MG63 (cell line): ENCODE measurements around the gene HIVEP2. TPM values are rescaled to one million over a fixed set of nuclear protein-coding genes. Genes with fewer than 3 reads are reported as not detected.

Experiments
- DNase-seq: peaks from one replicate; pipeline ENCODE4 v3.0.0-alpha.2; 2020
- H3K27me3 ChIP-seq: fragments of 250-450 bp; sonication (Bioruptor Pico); 2 replicates; pipeline ENCODE4 v1.5.1; 2020; ENCODE audit warnings: mild to moderate bottlenecking, moderate library complexity
- H3K36me3 ChIP-seq: fragments of 250-450 bp; sonication (Bioruptor Pico); 2 replicates; pipeline ENCODE4 v1.5.1; 2020; ENCODE audit warnings: mild to moderate bottlenecking, moderate library complexity
- H3K4me3 ChIP-seq: fragments of 250-450 bp; sonication (Bioruptor Pico); 2 replicates; pipeline ENCODE4 v1.5.1; 2020; ENCODE audit warnings: mild to moderate bottlenecking, moderate library complexity
- H3K9me3 ChIP-seq: fragments of 250-450 bp; sonication (Bioruptor Pico); 2 replicates; pipeline ENCODE4 v1.5.1; 2020; ENCODE audit warnings: mild to moderate bottlenecking, moderate library complexity
- total RNA-seq: library from RNA; depleted of rRNA; stranded (reverse); fragments of >200 nt; shearing (Covaris generic); gene quantifications from 2 replicates; pipeline ENCODE4 v1.2.3, GENCODE V29; 2014; ENCODE audit warnings: low replicate concordance

Gene HIVEP2
- total RNA-seq, 1 experiment from 2014 or later, result 2.4 TPM

DNA sequence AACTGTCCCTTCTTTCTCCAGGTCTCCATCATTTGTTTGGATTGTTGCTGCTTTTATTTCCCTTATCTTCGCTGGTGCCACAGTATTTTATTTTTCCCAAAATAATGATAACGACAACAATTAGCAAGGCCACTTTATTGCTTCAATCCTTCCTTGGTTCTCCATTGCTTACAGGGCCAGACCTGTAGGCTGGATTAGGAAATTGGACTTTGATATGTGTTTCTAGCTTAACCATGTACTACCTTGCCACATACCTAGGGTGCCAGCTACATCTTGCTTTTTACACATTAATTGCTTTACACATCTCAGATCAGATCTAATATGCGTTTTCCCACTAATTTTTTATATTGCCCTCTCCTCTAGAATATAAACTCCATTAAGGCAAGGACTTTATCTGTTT is 195.4 kb downstream of the HIVEP2 start:
- H3K36me3 ChIP-seq, result peaks cover 6% of the 10 kb centered on the region; the same call in 1 of the 2 replicates
- H3K4me3 ChIP-seq, result no peak overlapping the region
- DNase-seq, result no peak
- H3K27me3 ChIP-seq, result no peaks in the 10 kb centered on the region; the same call in 1 of the 2 replicates
- no peaks in the 10 kb centered on the region for H3K9me3 ChIP-seq

DNA sequence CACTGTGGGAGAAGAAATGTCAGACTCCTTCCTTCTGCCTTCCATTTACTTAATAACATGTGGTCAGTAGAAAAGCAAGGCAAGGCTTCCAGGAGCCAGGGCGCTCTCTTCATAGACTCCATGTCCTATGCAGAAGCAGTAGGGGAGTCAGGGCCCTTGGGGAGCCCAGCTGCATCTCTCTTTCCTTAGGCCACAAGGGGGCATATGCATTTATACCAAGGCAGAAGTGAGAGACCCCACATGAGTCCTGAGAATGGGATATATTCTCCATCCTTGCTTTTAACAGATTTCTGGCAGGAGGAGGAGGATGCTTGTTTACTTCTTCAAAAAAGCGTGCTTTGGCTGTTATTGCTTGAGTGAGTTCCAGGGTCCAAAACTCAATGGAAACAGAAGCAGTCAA is 198.5 kb downstream of the HIVEP2 start:
- no peaks in the 10 kb centered on the region for H3K36me3 ChIP-seq
- H3K9me3 ChIP-seq, result no peaks in the 10 kb centered on the region
- H3K27me3 ChIP-seq, result no peaks in the 10 kb centered on the region; the same call in 1 of the 2 replicates
- no peak overlapping the region for H3K4me3 ChIP-seq
- DNase-seq, result no peak

DNA sequence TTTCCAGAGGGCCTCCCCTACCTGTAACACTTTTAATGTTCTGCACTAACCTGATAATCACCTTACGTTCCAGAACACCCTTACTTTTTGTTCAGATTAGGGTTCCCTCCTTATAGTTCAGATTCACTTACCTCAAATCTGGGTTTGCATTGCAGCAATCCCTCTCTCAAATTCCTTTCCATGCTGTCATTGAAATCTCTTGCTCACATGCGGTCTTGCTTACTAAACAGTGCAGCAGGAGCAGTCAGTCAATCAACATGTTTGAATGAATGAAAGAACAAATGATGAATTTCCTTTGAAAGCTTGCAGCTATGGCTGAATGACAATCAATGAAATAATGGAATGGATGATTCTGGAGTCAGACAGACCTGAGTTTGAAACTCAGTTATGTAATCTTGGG is 200.1 kb downstream of the HIVEP2 start:
- no peaks in the 10 kb centered on the region; the same call in 1 of the 2 replicates for H3K27me3 ChIP-seq
- DNase-seq, result no peak
- no peaks in the 10 kb centered on the region for H3K9me3 ChIP-seq
- H3K4me3 ChIP-seq, result no peak overlapping the region
- no peaks in the 10 kb centered on the region for H3K36me3 ChIP-seq

DNA sequence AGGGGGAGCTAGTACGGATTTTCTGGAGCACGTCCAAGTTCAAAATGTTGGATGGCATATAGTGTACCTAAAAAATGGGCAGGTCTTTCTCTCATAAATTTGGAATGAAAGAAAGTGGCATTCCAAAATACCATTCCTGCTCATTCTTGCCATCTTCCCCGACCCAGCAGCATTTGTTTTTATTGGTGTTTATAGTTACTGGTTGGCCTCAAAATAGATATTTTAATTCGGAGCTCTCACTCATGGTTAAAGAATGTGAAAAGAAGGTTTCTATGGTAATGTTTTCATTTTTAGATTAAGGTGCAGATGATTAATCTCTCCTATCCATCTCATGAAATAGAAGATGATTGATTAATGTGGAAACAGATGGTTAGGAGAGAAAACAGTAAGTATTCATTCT is 204.5 kb downstream of the HIVEP2 start:
- no peaks in the 10 kb centered on the region; the same call in 1 of the 2 replicates for H3K27me3 ChIP-seq
- H3K36me3 ChIP-seq, result no peaks in the 10 kb centered on the region
- H3K4me3 ChIP-seq, result no peak overlapping the region
- DNase-seq, result no peak
- no peaks in the 10 kb centered on the region for H3K9me3 ChIP-seq

DNA sequence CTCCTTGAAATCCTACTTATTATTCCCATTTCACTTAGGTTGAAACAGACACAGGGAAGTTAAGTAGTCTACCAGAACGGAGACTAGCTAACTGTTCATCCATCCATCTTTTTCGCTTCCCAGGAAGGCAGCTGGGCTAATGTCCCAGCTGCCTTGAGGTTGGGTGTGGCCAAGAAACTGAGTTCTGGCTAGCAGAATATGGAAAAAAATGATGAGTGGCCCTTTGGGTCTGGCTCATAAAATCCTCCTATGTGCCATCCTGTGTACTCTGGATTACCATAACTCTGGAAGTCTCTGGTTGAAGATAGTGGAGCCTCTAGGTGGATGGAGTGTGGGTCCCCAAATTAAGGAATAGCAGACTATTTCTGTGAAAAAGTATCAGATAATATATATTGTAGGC is 206.2 kb downstream of the HIVEP2 start:
- Histone ChIP-seq H3K36me3 (no peaks in the 10 kb centered on the region), H3K27me3 (no peaks in the 10 kb centered on the region), H3K9me3 (no peaks in the 10 kb centered on the region), H3K4me3 (no peak overlapping the region)
- DNase-seq, result no peak

DNA sequence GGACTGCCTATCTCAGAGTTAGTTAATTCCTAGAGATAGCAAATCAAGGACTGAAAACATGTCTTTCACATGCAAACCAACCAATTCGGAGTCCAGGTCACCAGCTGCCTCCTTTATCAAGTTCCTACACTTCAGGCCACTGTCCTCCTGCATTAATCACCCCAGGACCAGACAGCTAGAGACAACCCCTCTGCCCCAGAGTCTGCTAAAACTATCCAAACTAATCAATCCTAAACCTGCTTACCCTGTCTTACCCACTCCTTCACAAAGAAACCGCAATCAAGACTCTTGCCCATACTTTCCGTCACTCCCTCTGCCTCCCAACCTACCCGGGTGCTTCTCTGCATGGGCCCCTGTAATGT is 207.0 kb downstream of the HIVEP2 start:
- DNase-seq, result no peak
- H3K4me3 ChIP-seq, result no peak overlapping the region
- H3K27me3 ChIP-seq, result no peaks in the 10 kb centered on the region
- H3K36me3 ChIP-seq, result no peaks in the 10 kb centered on the region
- no peaks in the 10 kb centered on the region for H3K9me3 ChIP-seq

DNA sequence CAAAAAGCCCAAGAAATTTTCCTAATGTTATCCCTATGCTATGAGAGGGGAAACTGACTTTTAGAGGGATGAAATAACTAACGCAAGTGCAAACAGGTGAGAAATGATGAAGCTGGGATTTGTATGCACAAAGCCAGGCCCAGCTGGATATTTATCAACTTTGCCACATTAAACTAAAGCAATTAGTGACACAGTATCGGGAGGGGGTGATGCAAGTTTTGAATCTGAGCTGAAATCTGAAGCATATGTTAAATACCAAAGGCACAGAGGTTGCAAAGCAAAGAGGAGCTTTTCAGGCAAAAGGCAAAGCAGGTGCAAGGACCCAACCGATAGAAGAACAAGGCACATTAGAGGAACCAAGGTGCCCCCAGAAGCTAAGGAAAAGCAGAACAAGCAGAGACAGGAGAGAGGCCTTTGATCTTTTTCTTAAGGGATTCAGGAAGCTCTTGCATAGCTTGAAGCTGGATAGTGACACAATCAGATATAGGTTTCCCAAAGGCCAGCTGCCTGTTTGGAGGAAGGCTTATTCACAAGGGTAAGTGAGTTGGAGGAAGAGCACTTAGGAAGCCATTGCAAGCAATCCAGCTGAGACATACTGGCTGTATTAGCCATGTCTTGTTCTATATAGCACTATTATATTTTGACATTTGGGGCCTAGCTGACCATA is 207.5 kb downstream of the HIVEP2 start:
- no peak for DNase-seq
- Histone ChIP-seq H3K9me3 (no peaks in the 10 kb centered on the region), H3K27me3 (no peaks in the 10 kb centered on the region), H3K4me3 (no peak overlapping the region), H3K36me3 (no peaks in the 10 kb centered on the region)

DNA sequence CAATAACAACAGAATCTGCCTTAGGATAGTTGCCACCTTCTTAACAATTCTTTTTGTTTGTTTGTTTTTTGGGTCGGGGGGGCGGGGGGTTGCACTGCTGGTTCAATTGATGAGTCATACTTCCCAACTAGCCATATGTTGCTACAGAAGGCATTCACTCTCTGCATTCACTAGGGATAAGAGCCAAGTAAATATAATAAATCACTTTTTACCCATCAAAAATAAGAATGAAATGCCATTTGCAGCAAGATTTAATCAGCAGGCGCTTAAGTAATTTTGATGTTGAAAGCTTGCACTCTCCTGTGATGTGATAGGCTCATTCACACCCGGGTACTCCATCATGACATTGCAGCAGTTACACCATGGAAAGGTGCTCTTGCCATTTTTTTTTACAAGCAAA is 209.8 kb downstream of the HIVEP2 start:
- no peaks in the 10 kb centered on the region for H3K9me3 ChIP-seq
- H3K4me3 ChIP-seq, result no peak overlapping the region
- H3K27me3 ChIP-seq, result no peaks in the 10 kb centered on the region
- no peaks in the 10 kb centered on the region for H3K36me3 ChIP-seq
- no peak for DNase-seq

DNA sequence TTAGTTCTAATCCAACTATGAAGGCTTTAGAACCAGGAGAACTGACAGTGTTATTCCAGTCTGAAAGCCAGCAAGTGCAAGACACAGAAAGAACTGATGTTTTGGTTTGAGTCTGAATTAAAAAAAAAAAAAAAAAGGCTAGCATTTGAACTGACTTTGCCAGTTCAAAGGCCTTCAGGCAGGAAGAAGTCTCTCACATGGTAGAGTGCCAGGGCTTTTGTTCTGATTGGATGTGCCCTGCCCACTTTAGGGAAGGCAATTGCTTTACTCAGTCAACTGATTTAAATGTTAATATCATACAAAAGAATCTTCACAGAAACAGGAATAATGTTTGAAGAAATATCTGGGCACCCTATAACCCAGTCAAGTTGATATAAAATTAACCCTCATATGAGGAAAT is 212.2 kb downstream of the HIVEP2 start:
- no peaks in the 10 kb centered on the region for H3K9me3 ChIP-seq
- no peaks in the 10 kb centered on the region for H3K36me3 ChIP-seq
- no peak overlapping the region for H3K4me3 ChIP-seq
- H3K27me3 ChIP-seq, result no peaks in the 10 kb centered on the region
- DNase-seq, result no peak

DNA sequence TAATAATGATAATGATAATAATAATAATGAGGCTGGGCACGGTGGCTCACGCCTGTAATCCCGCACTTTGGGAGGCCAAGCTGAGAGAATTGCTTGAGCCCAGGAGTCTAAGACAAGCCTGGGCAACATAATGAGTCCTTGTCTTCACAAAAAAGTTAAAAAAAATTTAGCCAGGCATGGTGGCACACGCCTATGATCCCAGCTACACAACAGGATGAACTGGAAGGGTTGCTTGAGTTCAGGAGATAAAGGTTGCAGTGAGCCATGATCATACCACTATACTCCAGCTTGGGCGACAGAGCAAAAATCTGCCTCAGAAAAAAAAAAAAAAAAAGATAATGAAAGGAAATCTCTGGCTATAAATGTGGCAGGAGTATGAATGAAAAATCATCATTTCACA is 213.4 kb downstream of the HIVEP2 start:
- no peak for DNase-seq
- Histone ChIP-seq H3K9me3 (no peaks in the 10 kb centered on the region), H3K36me3 (no peaks in the 10 kb centered on the region), H3K4me3 (no peak overlapping the region), H3K27me3 (no peaks in the 10 kb centered on the region)

DNA sequence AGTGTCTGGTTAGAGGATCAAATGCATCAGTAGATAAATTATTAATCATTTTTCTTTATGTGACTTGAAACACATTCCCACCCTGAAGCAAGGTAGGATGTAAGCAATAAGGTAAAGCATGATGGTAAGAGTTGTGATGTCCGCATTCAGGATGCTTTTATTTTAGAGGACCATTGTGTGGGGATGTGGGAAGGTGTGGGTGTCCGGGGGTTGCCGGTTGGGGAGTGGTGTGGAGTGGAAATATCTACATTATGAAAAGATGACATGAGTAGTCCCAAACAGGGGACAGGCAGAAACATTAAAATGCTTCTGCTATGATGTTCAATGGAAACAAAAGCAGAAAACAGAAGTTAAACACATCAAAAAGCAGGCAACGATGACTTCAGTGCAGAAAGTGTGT is 215.4 kb downstream of the HIVEP2 start:
- Histone ChIP-seq H3K9me3 (no peaks in the 10 kb centered on the region), H3K27me3 (no peaks in the 10 kb centered on the region), H3K4me3 (no peak overlapping the region), H3K36me3 (no peaks in the 10 kb centered on the region)
- no peak for DNase-seq

DNA sequence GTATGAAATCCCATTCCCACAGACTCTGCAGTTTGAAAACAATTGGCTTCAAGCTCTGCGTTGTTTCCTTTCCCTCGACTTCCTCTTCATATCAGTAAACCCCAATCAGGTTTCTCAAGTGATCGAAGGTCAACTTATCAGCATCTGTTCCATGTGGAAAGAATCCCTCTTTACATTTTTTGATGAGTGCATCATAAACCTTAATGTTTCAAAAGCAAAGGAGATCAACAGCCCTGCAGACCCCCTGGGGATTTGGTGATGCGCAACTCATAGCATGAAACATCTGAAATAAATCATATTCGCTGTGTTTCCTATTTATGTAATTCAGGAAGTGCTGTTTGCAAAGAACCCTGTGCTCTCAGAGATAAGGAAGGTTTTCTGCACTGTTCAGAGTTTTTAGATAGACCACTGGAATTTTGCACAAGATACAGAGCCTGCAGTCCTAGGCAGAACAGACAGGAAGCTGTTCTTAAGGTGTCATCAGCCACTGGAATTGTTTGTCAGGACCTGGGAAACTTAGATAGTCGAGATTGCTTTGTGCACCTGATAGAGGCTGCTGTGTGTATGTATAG is 216.0 kb downstream of the HIVEP2 start:
- DNase-seq, result peak; percentile 18

DNA sequence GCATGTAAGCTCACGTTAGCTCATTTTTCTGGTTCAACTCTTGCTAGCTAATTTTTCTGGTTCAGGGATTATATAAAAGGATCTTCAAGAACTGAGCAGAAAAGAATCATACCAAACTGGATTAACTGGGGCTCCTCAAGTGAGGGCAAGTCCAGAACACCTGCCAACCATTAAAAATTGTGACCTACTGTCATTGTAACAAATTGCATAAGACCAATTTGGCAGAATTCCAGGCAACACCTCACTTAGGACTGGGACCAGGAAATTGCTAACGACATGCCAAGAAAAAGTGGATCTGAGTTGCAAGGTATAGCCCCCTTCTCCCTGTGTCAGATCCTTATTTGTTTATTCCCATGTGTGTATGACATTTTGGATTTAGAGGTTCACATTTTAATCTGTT is 216.6 kb downstream of the HIVEP2 start:
- no peak for DNase-seq
- Histone ChIP-seq H3K36me3 (no peaks in the 10 kb centered on the region), H3K27me3 (no peaks in the 10 kb centered on the region), H3K4me3 (no peak overlapping the region), H3K9me3 (no peaks in the 10 kb centered on the region)

More for the DNA sequence above, 216.0 kb downstream of the HIVEP2 start:
- Histone ChIP-seq H3K36me3 (no peaks in the 10 kb centered on the region), H3K9me3 (no peaks in the 10 kb centered on the region), H3K27me3 (no peaks in the 10 kb centered on the region), H3K4me3 (no peak overlapping the region)

DNA sequence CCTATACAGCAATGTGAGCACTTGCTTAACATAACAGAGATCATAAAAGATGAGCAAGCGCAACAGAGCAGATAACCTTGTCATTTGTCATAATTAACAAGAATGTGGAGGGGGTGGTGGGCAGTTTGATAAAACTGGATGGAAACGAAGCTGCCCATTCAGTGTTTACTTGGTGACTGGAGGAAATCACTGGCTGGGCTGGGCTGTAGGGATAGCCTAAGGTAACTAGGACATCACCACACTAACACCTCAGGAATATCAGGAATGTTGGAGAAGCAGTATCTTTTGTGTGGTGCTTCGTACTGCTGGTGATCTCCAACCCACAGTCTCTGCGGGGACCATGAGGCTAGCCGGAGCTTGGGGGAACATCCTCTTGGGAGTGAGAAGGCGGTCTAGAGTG is 218.4 kb downstream of the HIVEP2 start:
- no peaks in the 10 kb centered on the region for H3K27me3 ChIP-seq
- DNase-seq, result no peak
- no peak overlapping the region for H3K4me3 ChIP-seq
- H3K9me3 ChIP-seq, result no peaks in the 10 kb centered on the region
- no peaks in the 10 kb centered on the region for H3K36me3 ChIP-seq

DNA sequence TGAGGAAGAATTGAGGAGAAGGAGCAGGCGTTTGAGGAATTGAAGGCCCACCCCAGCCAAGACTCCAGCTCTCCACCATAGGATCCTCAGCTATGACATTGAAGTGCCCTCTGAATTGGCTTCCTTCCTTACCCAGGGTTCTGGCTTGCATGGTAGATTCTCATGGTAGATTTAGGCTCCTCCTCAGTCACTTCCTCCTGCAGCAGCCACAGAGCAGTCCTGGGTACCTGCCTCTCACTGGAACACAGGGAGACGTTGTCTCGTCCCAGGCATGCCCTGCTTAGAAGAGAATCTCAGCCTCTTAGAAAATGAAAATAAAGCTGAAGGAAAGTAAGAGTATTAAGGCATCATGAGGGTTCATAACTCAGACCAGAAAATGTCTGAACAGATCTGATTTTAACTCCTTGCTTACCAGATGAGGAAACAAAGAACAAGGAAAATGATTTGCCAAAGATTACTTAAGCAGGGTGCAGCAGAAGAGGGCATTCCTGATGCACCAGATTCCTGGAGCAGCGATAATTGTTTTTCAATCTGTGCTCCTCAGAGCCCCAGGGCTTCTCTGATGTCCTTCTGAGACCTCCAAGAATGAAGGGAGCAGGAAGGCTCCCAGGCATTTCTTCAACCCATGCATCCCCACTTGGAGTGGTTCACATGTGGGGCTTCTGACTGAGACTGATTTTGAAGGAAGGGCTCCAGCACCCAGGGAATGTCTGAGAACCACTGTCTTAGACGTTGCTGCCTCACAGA is 219.8 kb downstream of the HIVEP2 start:
- Histone ChIP-seq H3K9me3 (no peaks in the 10 kb centered on the region), H3K36me3 (no peaks in the 10 kb centered on the region), H3K4me3 (no peak overlapping the region), H3K27me3 (no peaks in the 10 kb centered on the region)
- no peak for DNase-seq

DNA sequence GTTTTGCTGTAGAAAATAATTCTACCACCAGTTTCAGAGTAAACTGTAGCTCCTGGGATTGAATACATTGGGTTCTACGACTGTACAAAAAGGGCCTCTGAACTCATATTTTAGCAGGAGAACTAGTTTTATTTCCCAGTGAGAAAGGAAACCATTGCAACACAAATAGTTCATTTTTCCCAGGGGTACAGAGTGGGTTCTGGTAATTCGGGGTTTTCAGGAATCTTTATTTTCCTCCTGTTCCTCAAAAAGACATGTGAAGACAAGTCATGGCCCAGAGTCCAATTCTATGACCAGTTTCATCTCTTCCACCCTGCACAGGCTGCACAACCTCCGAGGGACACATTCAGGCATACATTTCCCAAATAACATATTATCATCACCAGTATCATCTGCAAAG is 222.1 kb downstream of the HIVEP2 start:
- Histone ChIP-seq H3K4me3 (no peak overlapping the region), H3K36me3 (no peaks in the 10 kb centered on the region), H3K9me3 (0 out of 2 replicates have a peak, but pooled peaks cover 9% of the 10 kb centered on the region), H3K27me3 (no peaks in the 10 kb centered on the region)
- no peak for DNase-seq

DNA sequence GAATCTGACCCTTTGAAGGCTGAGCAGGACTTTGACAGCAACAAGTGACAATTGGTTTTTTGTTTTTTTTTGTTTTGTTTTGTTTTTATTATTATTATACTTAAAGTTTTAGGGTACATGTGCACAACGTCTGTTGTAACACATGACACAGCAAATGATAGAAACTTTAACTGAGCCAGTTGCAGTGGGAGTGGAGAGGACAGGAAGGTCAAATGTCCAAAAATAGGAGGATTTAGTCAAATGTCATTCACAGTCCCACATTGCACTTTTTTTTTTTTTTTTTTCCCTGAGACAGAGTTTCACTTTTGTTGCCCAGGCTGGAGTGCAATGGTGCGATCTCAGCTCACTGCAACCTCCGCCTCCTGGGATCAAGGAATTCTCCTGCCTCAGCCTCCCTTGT is 223.0 kb downstream of the HIVEP2 start:
- no peak for DNase-seq
- Histone ChIP-seq H3K9me3 (0 out of 2 replicates have a peak, but pooled peaks cover 9% of the 10 kb centered on the region), H3K4me3 (no peak overlapping the region), H3K36me3 (no peaks in the 10 kb centered on the region), H3K27me3 (no peaks in the 10 kb centered on the region)
